OCI-LY3 (cell line): ENCODE results near the gene DTNA.

Experiments
- EZH2phosphoT487 ChIP-seq: fragments of 200-600 bp; shearing (Covaris generic); IDR thresholded peaks from 2 replicates; pipeline ENCODE4 v1.6.1; 2018; ENCODE audit warnings: antibody characterized with exemption, mixed run types, low read depth
- TF ChIP-seq, protein P1 (sequence below): fragments of 200-600, 300-600 bp; sonication (generic); IDR thresholded peaks from 2 replicates; pipeline ENCODE4 v1.5.1; 2014; ENCODE audit warnings: antibody characterized with exemption, low read length, low read depth

DNA sequence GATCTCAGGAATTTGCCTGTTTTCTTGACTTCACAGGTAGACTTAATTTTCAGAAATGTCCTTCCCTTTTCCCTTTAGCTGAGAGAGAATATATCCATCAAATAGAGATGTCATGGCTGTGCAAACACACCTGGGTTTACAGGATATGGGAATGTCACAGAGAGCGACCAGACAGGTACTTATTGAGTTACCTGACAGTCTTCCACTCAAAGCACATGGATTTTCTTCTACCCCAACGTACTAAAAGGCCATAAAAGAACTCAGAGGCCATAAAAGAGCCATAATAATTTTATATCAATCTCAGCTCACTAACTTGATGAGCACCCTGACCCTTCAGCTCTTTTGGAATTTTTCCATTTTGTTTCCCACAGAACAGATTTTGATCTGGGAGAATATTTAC is 5.3 kb upstream of the DTNA start:
- TF ChIP-seq, protein P1, sequence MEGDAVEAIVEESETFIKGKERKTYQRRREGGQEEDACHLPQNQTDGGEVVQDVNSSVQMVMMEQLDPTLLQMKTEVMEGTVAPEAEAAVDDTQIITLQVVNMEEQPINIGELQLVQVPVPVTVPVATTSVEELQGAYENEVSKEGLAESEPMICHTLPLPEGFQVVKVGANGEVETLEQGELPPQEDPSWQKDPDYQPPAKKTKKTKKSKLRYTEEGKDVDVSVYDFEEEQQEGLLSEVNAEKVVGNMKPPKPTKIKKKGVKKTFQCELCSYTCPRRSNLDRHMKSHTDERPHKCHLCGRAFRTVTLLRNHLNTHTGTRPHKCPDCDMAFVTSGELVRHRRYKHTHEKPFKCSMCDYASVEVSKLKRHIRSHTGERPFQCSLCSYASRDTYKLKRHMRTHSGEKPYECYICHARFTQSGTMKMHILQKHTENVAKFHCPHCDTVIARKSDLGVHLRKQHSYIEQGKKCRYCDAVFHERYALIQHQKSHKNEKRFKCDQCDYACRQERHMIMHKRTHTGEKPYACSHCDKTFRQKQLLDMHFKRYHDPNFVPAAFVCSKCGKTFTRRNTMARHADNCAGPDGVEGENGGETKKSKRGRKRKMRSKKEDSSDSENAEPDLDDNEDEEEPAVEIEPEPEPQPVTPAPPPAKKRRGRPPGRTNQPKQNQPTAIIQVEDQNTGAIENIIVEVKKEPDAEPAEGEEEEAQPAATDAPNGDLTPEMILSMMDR, result no peak
- no peak for TF ChIP-seq EZH2phosphoT487
